ENCODE results near the gene RGS9.

The RGS9 gene

GRCh38 chr17:65155622-65156021, 18.5 kb downstream of the RGS9 start:
- no peaks in the 10 kb centered on the region for H3K36me3 ChIP-seq (replicated peaks)
- no peak for DNase-seq (ENCODE audit: low spot score in 2 of 2)

DNA sequence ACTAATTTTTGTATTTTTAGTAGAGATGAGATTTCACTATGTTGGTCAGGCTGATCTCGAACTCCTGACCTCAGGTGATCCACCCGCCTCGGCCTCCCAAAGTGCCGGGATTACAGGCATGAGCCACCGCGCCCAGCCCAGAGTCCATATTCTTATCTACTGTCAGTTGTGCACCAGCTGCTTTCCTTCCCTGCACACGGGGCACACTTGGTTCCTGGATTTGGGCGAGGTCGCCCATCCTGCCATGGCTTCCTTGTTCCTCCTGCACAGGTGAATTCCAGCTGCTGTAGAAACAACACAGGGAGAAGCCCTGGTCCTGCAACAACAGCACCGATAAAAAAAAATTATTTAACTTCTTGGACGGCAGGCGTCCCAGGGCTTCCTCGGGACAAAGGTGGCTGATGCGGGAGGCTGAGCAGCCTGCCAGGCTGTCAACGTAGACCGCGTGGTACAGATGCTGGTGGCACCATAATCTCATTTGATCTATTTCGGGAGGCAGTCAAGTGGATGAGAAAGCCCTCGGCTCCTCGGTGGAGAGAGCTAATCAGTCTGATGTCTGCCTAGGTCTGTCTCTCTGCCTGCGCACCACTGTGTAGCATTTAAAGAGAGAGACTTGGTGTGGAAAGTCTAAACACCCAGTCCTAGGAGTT, 19.1 kb downstream of the RGS9 start:
- no peak for DNase-seq (ENCODE audit: low spot score in 2 of 2)
- Histone ChIP-seq H3K36me3 (replicated peaks) (no peaks in the 10 kb centered on the region), H3K4me3 (no peak overlapping the region), H3K4me1 (no peaks in the 10 kb centered on the region), H3K9me3 (no peaks in the 10 kb centered on the region), H3K27me3 (ENCODE audit: low read depth) (no peaks in the 10 kb centered on the region)
- in situ Hi-C loops (cut with MboI; ENCODE audit: low sequenced_read_pairs): no loop called here

More at GRCh38 chr17:65155622-65156021, 18.5 kb downstream of the RGS9 start:
- in situ Hi-C loops (cut with MboI; ENCODE audit: low sequenced_read_pairs): no loop called here
- no peaks in the 10 kb centered on the region for H3K27me3 ChIP-seq (ENCODE audit: low read depth)
- no peaks in the 10 kb centered on the region for H3K4me1 ChIP-seq
- no peaks in the 10 kb centered on the region for H3K9me3 ChIP-seq
- no peak overlapping the region for H3K4me3 ChIP-seq

DNA sequence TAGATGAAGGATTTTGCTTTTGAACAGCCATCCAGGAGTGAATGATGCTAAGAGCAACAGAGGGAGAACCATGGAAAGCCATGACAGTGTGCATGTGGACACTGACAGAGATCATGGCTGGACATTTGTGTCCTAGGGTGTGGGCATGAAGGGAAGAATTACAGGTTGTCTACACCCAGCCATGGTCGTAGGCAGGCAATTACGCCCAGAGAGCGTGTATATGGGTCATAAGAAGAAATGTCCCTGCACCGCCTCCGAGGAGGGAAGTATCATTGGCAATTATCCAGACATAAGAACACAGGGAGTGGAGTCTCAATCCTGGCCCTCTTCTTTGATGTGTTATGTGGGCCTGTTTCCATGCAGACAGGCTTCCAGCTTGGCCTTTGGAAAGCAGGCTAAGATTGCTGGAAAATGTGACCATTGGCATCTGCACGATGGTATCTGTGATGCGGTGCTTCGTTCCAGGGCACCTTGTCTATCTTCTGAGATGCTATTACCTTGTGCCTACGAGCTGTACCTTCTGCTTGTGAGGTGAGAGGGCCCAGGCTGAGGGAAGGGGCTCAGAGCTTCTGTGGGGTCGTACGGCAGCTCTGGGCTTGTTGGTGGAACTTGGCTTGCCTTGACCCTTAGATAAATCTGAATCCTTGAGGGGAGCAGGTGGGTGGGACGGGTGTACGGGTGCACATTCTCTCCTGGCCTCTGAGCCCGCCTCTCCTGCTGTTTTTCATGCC, 19.8 kb downstream of the RGS9 start:
- in situ Hi-C loops (cut with MboI; ENCODE audit: low sequenced_read_pairs): no loop called here
- Histone ChIP-seq H3K9me3 (no peaks in the 10 kb centered on the region), H3K36me3 (replicated peaks) (no peaks in the 10 kb centered on the region), H3K27me3 (ENCODE audit: low read depth) (no peaks in the 10 kb centered on the region), H3K4me1 (no peaks in the 10 kb centered on the region), H3K4me3 (no peak overlapping the region)
- DNase-seq (ENCODE audit: low spot score in 2 of 2): no peak

DNA sequence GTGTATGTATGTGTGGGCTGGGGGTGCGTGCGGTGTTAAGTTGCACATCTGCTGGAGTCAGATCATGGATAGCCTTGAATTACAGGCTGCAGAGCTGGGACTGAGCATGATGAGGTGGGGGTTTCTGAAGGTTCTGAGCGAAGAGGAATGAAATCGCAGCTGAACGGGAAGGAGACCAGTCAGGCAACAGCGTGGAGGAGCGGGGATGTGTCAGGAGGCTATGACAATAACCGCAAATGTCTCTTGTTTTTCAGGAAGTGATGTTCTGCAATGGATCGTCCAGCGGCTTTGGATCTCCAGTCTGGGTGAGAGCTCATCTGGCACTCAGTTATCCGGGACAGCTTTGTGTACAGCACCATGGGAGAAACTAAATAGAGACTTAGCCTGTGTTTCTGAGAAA, 20.9 kb downstream of the RGS9 start:
- no peak overlapping the region for H3K4me3 ChIP-seq
- H3K4me1 ChIP-seq: no peaks in the 10 kb centered on the region
- no peak for DNase-seq (ENCODE audit: low spot score in 2 of 2)
- no peaks in the 10 kb centered on the region for H3K27me3 ChIP-seq (ENCODE audit: low read depth)
- H3K9me3 ChIP-seq: no peaks in the 10 kb centered on the region
- no peaks in the 10 kb centered on the region for H3K36me3 ChIP-seq (replicated peaks)
- in situ Hi-C loops (cut with MboI; ENCODE audit: low sequenced_read_pairs): no loop called here

DNA sequence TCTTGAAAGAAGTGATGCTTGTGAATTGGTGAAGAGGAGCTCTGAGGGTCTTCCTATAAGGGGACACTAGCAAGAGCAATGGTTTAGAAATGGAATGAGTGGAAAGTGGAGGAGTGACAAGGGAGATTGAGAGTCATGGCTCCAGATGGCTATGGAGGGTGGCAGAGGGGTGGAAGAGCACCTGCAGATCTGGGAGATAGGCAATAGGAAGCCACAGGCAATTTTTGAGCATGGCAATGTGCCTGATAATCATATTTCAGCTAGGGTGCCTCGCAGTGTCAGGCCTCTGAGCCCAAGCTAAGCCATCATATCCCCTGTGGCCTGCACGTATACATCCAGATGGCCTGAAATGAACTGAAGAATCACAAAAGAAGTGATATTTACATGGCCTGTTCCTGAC, 21.5 kb downstream of the RGS9 start:
- in situ Hi-C loops (cut with MboI; ENCODE audit: low sequenced_read_pairs): no loop called here

DNA sequence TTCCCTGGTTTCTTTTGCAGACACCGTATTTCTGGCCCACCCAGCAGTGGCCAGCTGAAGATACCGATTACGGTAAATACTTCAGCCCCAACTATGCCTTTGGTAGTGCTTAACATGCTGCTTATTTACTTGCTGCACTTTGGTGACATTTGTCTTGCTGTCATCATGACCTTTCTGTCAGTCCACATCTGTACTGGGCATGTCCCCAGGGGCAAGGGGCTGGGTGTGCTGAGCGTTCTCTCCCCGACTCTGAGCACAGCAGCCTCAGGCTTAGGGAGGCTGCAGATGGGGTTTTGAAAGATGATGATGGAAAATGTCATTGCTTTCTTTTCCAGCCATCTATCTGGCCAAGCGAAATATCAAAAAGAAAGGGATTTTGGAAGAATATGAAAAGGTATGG, 23.3 kb downstream of the RGS9 start:
- DNase-seq (ENCODE audit: low spot score in 2 of 2): no peak
- no peak overlapping the region for H3K4me3 ChIP-seq
- H3K9me3 ChIP-seq: no peaks in the 10 kb centered on the region
- H3K27me3 ChIP-seq (ENCODE audit: low read depth): no peaks in the 10 kb centered on the region
- H3K36me3 ChIP-seq (replicated peaks): no peaks in the 10 kb centered on the region
- in situ Hi-C loops (cut with MboI; ENCODE audit: low sequenced_read_pairs): no loop called here
- no peaks in the 10 kb centered on the region for H3K4me1 ChIP-seq

More for the DNA sequence above, 21.5 kb downstream of the RGS9 start:
- H3K27me3 ChIP-seq (ENCODE audit: low read depth): no peaks in the 10 kb centered on the region
- no peak for DNase-seq (ENCODE audit: low spot score in 2 of 2)
- H3K36me3 ChIP-seq (replicated peaks): no peaks in the 10 kb centered on the region
- H3K4me3 ChIP-seq: no peak overlapping the region
- no peaks in the 10 kb centered on the region for H3K9me3 ChIP-seq
- no peaks in the 10 kb centered on the region for H3K4me1 ChIP-seq

GRCh38 chr17:65163990-65164495, 26.9 kb downstream of the RGS9 start:
- H3K4me3 ChIP-seq: no peak overlapping the region
- no peaks in the 10 kb centered on the region for H3K27me3 ChIP-seq (ENCODE audit: low read depth)
- H3K9me3 ChIP-seq: no peaks in the 10 kb centered on the region
- H3K4me1 ChIP-seq: no peaks in the 10 kb centered on the region
- no peaks in the 10 kb centered on the region for H3K36me3 ChIP-seq (replicated peaks)
- in situ Hi-C loops (cut with MboI; ENCODE audit: low sequenced_read_pairs): no loop called here
- DNase-seq (ENCODE audit: low spot score in 2 of 2): no peak

DNA sequence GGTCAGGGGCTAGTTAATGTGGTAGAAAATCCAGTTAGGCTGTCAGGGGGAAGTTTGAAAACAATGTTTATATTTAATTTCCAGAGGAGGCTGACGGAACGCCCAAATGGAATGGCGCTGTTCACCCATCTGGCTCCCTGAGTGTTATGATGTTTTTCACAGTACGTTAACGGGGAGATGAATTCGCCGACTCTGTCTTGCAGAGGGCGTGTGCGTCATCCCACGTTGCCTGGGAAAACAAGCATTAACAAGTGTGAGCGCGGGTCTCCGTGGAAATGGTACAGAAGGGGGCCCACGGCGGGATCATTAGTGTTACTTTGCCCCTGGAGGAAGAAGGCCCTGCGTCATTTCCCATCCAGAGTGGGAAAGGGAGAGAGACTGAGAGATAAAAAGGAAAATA, 29.6 kb downstream of the RGS9 start:
- DNase-seq (ENCODE audit: low spot score in 2 of 2): no peak
- Histone ChIP-seq H3K36me3 (replicated peaks) (no peaks in the 10 kb centered on the region), H3K27me3 (ENCODE audit: low read depth) (no peaks in the 10 kb centered on the region), H3K4me1 (no peaks in the 10 kb centered on the region), H3K9me3 (no peaks in the 10 kb centered on the region), H3K4me3 (no peak overlapping the region)
- in situ Hi-C loops (cut with MboI; ENCODE audit: low sequenced_read_pairs): no loop called here

GRCh38 chr17:65167566-65167965, 30.4 kb downstream of the RGS9 start:
- in situ Hi-C loops (cut with MboI; ENCODE audit: low sequenced_read_pairs): no loop called here
- no peak for DNase-seq (ENCODE audit: low spot score in 2 of 2)
- Histone ChIP-seq H3K4me1 (no peaks in the 10 kb centered on the region), H3K4me3 (no peak overlapping the region), H3K9me3 (no peaks in the 10 kb centered on the region), H3K27me3 (ENCODE audit: low read depth) (no peaks in the 10 kb centered on the region), H3K36me3 (replicated peaks) (no peaks in the 10 kb centered on the region)

- H3K27me3 ChIP-seq (ENCODE audit: low read depth): no peaks in the 10 kb centered on the region
- H3K36me3 ChIP-seq (replicated peaks): no peaks in the 10 kb centered on the region
- no peaks in the 10 kb centered on the region for H3K9me3 ChIP-seq
- in situ Hi-C loops (cut with MboI; ENCODE audit: low sequenced_read_pairs): no loop called here
- H3K4me1 ChIP-seq: no peaks in the 10 kb centered on the region
- no peak overlapping the region for H3K4me3 ChIP-seq
- no peak for DNase-seq (ENCODE audit: low spot score in 2 of 2)
These were observed 32.5 kb downstream of the RGS9 start for GRCh38 chr17:65169691-65170090.

DNA sequence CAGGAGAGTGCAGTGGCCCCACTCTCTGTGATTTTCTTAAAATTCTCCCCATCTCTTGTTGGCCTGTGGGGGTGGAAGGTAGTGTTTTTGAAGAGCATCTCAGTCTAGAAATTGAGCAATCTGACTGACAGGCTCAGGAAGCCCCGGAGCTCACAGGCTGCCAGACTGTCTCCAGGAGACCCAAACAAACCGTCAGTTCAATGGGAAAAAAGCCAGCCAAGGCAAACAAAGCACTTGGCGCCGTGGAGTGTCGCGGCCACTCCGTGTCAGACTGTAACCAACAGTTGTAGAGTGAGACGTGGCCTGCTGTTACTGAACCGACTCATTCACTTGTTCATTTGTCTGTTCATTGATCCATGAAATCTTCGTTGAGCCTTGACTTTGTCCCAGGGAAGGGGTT, 33.7 kb downstream of the RGS9 start:
- Histone ChIP-seq H3K4me1 (no peaks in the 10 kb centered on the region), H3K9me3 (no peaks in the 10 kb centered on the region), H3K27me3 (ENCODE audit: low read depth) (no peaks in the 10 kb centered on the region), H3K36me3 (replicated peaks) (no peaks in the 10 kb centered on the region), H3K4me3 (no peak overlapping the region)
- DNase-seq (ENCODE audit: low spot score in 2 of 2): no peak
- in situ Hi-C loops (cut with MboI; ENCODE audit: low sequenced_read_pairs): no loop called here

- DNase-seq (ENCODE audit: low spot score in 2 of 2): no peak
- no peak overlapping the region for H3K4me3 ChIP-seq
- no peaks in the 10 kb centered on the region for H3K27me3 ChIP-seq (ENCODE audit: low read depth)
- no peaks in the 10 kb centered on the region for H3K9me3 ChIP-seq
- no peaks in the 10 kb centered on the region for H3K4me1 ChIP-seq
- H3K36me3 ChIP-seq (replicated peaks): no peaks in the 10 kb centered on the region
- in situ Hi-C loops (cut with MboI; ENCODE audit: low sequenced_read_pairs): no loop called here
These were observed 34.6 kb downstream of the RGS9 start for GRCh38 chr17:65171752-65172151.

- no peak for DNase-seq (ENCODE audit: low spot score in 2 of 2)
- Histone ChIP-seq H3K4me3 (no peak overlapping the region), H3K36me3 (replicated peaks) (no peaks in the 10 kb centered on the region), H3K27me3 (ENCODE audit: low read depth) (no peaks in the 10 kb centered on the region), H3K9me3 (no peaks in the 10 kb centered on the region), H3K4me1 (no peaks in the 10 kb centered on the region)
- in situ Hi-C loops (cut with MboI; ENCODE audit: low sequenced_read_pairs): no loop called here
These were observed 35.4 kb downstream of the RGS9 start for GRCh38 chr17:65172496-65173136.

DNA sequence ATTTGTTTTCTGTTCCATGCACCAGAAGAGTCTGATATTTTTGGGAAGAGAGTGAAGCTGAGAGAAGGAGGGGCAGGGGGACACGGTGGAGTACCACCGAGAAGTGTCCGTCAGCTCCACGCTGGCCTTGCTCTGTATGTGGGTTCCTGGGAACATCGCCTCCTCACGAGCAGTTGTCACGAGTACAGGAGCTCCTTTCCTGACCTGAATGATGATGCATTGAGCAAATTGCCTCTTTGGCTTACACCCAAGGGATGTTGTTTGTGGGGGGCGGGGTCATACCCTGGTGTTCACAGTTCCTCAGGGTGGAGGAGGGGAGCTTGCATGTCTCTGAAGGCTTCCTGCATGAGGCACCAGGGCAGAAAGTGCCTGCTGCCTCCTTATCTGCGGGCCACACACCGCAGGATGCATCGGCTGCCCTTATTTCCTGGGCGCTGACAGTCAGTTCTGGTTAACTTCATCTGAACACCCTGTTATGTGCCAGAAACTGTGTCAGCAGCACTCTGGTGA, 36.2 kb downstream of the RGS9 start:
- Histone ChIP-seq H3K4me3 (no peak overlapping the region), H3K9me3 (no peaks in the 10 kb centered on the region), H3K4me1 (no peaks in the 10 kb centered on the region), H3K36me3 (replicated peaks) (no peaks in the 10 kb centered on the region), H3K27me3 (ENCODE audit: low read depth) (no peaks in the 10 kb centered on the region)
- in situ Hi-C loops (cut with MboI; ENCODE audit: low sequenced_read_pairs): no loop called here
- DNase-seq (ENCODE audit: low spot score in 2 of 2): peak in 1 of 2 experiments; percentile 23

All from HAP-1 (cell line).